SH-SY5Y (cell line): ENCODE results near the gene PAGE2B.

Experiments
- GATA2 ChIP-seq: IDR thresholded peaks from 2 replicates; pipeline ENCODE4 v1.6.1; 2011; ENCODE audit warnings: mild to moderate bottlenecking, low read depth, low read length
- GATA3 ChIP-seq: IDR thresholded peaks from 2 replicates; pipeline ENCODE4 v1.6.1; 2011; ENCODE audit warnings: low read depth, mild to moderate bottlenecking, low read length, moderate library complexity

GRCh38 chrX:55041514-55041913 is 33.3 kb upstream of the PAGE2B start:
- no peak for TF ChIP-seq GATA2
- TF ChIP-seq GATA3 = no peak
